GM10847 (cell line): ENCODE results near the gene INO80E.

Source experiments
- POLR2A ChIP-seq: IDR thresholded peaks from 2 replicates; pipeline ENCODE4 v1.6.1; 2011; ENCODE audit not compliant: insufficient read length; ENCODE audit errors: extremely low read depth

The INO80E gene

DNA sequence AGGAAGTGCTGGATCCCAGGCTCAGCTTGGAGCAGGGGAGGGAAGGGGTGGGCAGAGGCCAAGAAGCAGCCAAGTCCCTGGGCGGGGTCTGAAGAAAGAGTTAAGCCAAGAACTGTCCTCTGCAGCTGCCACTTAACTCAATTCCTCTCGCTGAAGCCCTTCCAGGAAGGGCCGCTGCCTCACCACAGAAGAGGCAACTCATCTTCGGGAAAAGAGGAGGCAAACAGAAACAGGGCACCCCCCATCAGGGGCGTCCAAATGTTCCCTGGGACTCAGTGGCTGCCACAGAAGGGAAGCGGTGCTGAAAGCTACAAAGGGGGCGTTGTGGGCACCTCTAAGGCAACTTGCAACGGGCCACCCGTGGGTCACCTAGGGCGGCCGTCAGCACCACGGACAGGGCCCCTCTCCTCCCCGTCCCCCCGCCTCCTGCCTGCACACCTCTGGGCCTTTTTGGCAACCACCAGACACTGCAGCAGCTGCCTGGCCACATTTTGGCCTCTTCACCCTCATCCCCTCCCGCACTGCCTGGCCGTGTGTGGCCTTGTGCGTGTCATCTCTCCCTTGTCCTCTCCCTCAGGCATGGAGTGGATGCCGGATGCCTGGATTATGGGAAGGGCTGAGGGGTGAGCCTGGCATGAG lies 32.5 kb downstream of the INO80E start:
- no peak for TF ChIP-seq POLR2A

DNA sequence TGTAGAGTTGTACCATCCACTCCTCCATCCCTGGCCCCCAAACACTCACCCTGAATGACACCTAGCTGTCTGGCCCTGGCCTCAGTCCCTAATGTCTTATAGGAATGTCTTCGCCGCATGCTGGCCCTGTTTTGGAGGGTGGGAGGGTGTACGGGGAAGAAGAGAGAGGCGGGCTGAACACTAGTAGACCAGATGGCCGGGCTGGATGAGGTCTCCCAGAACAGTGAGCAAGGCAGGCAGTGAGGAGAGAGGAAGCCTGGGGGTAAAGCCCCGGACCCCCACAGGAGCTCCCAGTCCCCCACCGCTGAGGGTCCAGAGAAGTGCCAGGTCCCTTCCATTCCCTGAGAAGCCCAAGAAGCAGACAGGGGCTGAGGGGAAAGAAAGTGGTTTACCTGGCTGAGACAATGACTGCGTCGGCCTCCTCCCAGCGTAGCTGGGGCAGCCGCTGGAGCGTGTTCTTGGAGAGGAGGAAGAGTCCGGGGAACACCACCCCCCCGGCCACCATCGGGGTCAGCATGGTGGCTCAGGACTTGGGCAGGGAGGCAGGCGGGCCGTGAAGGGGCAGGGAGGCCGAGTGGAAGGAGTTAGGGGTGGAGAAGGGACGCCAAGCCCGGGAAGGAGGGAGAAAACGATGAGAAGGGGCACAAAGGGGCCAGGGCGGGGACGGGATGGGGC lies 34.1 kb downstream of the INO80E start:
- no peak for TF ChIP-seq POLR2A

- no peak for TF ChIP-seq POLR2A
Observed at GRCh38 chr16:30030841-30031413, 34.9 kb downstream of the INO80E start, which contains the start of gene TLCD3B. TSS of gene TLCD3B (minus strand) at chr16:30031271. CDS start at chr16:30030527, 744 bp downstream.

DNA sequence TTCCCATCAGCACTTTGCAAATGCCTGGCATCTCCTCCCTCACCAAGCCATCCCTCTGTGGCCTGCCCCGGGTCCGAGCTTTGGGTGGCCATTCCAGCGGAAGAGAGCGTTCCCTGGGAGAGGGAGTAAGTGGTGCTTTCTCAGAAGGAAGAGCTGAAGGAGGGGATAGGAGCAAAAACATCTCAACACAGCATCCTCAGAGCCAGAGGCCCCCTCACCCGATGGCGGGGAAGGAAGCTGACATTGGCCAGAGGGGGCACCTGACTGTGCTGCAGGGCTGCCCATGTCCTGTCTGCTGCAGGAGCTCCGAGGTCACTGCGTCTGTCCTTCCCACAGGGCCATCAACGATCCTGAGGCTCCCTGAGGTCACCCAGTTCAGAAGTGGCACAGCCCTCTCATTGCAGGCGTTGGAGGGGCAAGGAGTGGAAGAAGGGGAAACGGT lies 35.5 kb downstream of the INO80E start:
- no peak for TF ChIP-seq POLR2A

DNA sequence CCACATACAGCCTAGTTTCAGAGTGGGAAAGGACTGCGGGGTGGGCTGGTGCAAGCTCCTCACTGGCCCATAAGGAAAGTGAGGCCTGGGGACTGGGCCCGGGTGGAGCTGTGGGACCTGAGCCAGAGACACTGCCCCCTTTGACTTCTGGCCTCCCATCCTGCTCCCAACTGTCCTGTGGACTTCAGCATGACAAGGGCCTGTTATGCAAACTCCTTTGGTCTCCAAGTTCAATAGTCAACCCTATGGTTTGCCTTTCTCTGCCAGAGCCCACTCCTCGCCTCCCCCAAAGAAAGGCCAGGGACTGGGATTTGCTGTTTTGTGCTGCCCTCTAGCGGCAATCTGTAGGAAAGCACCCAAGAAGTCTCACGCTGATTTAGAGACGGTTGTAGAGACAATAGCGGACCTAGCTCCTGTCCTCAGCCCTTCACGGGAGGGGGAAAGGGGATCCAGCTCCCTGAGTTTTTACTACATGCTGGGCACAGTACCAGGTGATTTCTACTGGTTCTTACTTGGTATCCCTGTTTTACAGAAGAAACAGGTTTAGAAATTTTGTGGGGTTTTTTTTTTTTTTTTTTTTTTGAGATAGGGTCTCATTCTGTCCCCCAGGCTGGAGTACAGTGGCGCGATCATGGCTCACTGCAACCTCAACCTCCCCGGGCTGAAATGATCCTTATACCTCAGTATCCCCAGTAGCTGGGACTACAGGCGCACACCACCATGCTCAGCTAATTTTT lies 36.2 kb downstream of the INO80E start:
- TF ChIP-seq POLR2A = no peak

GRCh38 chr16:30033270-30033669 lies 37.2 kb downstream of the INO80E start:
- TF ChIP-seq POLR2A = no peak

DNA sequence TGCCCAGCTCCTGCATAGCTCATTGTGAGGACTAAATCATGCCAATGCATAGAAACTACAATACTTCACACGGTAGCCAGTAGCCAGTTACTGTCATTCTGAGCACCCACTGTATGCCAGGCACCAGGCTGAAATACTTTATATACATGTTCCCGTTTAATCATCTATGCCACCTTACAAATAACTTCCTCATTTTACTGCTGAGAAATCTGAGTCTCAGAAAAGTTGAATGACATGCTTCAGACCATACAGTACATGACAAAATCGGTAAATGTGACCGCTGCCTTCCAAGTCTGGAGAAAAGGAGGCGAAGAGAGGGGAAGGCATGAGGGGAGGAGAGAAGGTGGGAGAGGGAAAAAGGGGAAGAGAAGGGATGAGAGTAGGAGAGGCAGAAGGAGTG lies 44.2 kb downstream of the INO80E start:
- TF ChIP-seq POLR2A = no peak

DNA sequence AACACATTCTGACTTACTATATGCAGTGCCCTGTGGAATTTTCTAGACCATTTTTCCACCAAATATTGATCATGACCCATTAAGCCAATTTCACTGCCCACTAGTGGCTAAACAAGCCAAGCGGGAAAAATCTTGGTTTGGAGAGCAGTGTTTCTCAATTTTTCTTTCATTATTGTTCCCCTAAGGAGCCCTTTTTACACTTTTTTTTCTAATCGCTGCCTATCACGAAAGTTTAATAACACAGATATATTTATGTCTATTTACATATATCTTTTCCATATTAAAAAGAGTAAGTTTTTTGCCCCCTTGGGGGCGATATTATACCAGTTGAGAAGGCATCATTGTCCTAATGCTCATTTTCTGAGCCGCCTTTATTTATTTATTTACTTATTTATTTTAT lies 45.8 kb downstream of the INO80E start:
- no peak for TF ChIP-seq POLR2A

DNA sequence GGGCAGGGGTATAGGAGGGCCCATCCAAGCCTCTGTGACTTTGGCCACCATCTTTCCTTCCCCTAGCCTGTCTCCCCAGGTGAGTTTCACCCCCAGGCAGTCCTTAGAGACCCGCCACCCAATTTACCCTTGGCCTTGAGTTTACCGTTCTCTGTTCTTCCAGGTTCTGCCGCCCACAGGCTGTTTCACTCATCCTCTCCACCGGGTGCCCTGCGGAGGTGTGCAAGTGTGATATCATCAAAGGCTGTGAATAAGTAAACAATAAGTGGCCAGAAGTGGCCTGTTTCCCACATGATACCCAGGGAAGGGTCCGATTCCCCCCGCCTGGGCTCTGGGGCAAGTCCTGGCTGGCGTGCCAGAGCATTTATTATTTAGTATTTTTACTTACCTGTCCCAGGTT lies 50.1 kb downstream of the INO80E start:
- no peak for TF ChIP-seq POLR2A

DNA sequence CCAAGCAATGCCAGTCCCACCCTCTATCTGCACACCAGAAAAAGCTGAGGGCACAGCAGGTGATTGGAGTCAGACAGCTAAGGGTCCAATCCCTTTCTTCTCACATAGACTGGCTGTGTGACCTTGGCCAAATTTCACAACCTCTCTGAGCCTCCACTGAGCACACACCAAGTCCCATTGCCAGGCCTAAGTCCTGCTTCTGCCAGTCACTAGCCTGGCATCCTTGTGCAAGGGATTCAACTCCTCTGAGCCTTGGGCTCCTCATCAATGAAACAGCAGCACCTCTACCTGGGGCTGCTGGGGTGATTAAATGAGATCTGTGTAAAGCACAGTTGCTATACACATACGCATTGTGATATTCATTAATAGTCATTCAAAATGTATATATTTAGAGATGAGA lies 50.5 kb downstream of the INO80E start:
- no peak for TF ChIP-seq POLR2A

- TF ChIP-seq POLR2A = no peak
Observed at GRCh38 chr16:30049871-30050270, 53.8 kb downstream of the INO80E start.

- no peak for TF ChIP-seq POLR2A
Observed at GRCh38 chr16:30051518-30051917, 55.5 kb downstream of the INO80E start.

GRCh38 chr16:30052671-30053372 lies 56.8 kb downstream of the INO80E start:
- TF ChIP-seq POLR2A = peak; percentile 22

- no peak for TF ChIP-seq POLR2A
Observed at GRCh38 chr16:30053376-30054015, 57.5 kb downstream of the INO80E start.

DNA sequence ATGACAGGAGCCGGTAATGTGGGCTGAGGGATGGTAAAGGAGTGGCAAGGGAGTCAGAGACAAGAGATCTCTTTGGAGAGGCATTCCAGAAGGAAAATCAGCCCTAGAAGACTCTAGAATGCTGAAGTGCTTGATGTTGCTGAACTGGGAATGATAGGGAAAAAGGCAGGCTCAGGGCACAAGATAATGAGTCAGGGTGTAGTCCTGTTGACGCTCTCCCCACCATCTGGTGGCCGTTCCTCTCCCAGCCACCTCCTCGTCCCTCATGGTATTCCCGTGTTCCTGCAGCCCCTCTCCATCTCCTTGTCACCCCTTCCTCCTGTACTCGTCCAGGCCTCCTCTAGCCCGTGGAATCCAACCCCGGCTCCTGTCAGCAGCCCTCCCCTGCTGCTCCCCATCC lies 58.4 kb downstream of the INO80E start:
- no peak for TF ChIP-seq POLR2A

GRCh38 chr16:30054959-30055553 lies 59.0 kb downstream of the INO80E start:
- TF ChIP-seq POLR2A = no peak
